NT2/D1 (cell line): ENCODE results near the gene PARP6.

Source experiments
- SUZ12 ChIP-seq: IDR thresholded peaks from 2 replicates; pipeline ENCODE4 v1.6.1; 2011; ENCODE audit not compliant: insufficient read length, insufficient read depth; ENCODE audit errors: extremely low read depth
- YY1 ChIP-seq: IDR thresholded peaks from 2 replicates; pipeline ENCODE4 v1.6.1; 2011; ENCODE audit not compliant: insufficient read length, insufficient read depth
- ZNF274 ChIP-seq: IDR thresholded peaks from 2 replicates; pipeline ENCODE4 v1.6.1; 2011; ENCODE audit warnings: mild to moderate bottlenecking, low read depth, low read length

DNA sequence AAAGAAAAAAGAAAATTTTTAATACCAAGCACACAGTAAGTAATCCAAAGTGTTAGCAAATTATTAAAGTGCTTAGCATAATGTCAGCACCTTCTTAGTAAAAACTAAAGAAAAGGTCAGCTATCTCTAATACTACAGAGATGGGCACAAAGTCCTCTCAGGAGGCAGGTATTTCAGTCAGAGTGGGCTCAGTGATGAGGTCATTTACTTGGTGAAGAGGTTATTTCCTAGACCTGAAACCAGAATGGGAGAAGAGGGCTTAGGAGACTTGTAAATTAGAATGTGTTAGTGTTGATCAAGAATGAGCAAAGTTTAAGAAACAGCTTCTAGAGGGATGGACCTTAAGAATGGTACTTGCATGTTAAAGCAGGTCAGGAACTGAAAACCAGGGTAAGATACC, 32.7 kb downstream of the PARP6 start:
- TF ChIP-seq YY1, result no peak
- TF ChIP-seq ZNF274, result no peak
- no peak for TF ChIP-seq SUZ12
